Ovary (tissue), 9 donors: ENCODE data around the gene KCNK7. TPM values are rescaled to one million over a fixed set of nuclear protein-coding genes. Genes with fewer than 3 reads are reported as not detected.

Source experiments
- DNase-seq, 5 donors: peaks; one replicate each; pipeline ENCODE4 v3.0.0-alpha.2; 2019 to 2020
- H3K27ac ChIP-seq, 2 donors: fragments of 200-600 bp; one replicate each; pipeline versions ENCODE4 v1.5.1 to v1.8.0; 2019 to 2022
- H3K27me3 ChIP-seq: fragments of 200-600 bp; one replicate; pipeline ENCODE4 v1.8.0; 2022
- H3K36me3 ChIP-seq: fragments of 200-600 bp; sonication (generic); one replicate; pipeline ENCODE4 v1.5.1; 2019
- H3K4me1 ChIP-seq: one replicate; pipeline ENCODE4 v1.8.1; 2013; ENCODE audit warnings: mild to moderate bottlenecking, moderate library complexity; ENCODE audit not compliant: insufficient read depth
- H3K4me3 ChIP-seq: fragments of 200-600 bp; sonication (generic); one replicate; pipeline ENCODE4 v1.5.1; 2017
- H3K9me3 ChIP-seq, 2 donors: fragments of 200-600 bp in 1 of 2; sonication (generic) in 1 of 2; one replicate each; pipeline versions ENCODE4 v1.5.1 to v1.8.1; 2013 to 2019; ENCODE audit warnings: mild to moderate bottlenecking in 1 of 2, moderate library complexity in 1 of 2
- EP300 ChIP-seq: sonication (generic); formaldehyde crosslinking; IDR thresholded peaks from one replicate; pipeline ENCODE4 v1.6.1; 2017; ENCODE audit warnings: antibody characterized with exemption
- POLR2A ChIP-seq: fragments of 450-650 bp; IDR thresholded peaks from one replicate; pipeline ENCODE4 v1.6.1; 2017; ENCODE audit warnings: antibody characterized with exemption, mild to moderate bottlenecking, moderate library complexity
- WGBS, 3 donors: extraction: QIAGEN DNeasy Blood & Tissue Kit in 1 of 3; methylation state at CpG; one replicate each; pipeline versions ENCODE4 v1.1.5 to v1.1.7; 2013 to 2017; 5-methylcytosine and 5-hydroxymethylcytosine counted together
- intact Hi-C, 4 donors: fragments of 100-400 bp; cut with DNase I; formaldehyde crosslinking; loops; one replicate each; pipeline versions ENCODE4 v1.11.0 to v1.15.1; 2022 to 2023
- polyA plus RNA-seq, 2 donors: library from polyadenylated mRNA; stranded (reverse); fragments of 200-250 nt in 1 of 2; fragments of 350-450 nt in 1 of 2; fragmentation: Illumina TruSeq in 1 of 2; extraction: RNeasy Lipid Tissue Mini Kit (QIAGEN cat#74804) in 1 of 2; gene quantifications; one replicate each; pipeline ENCODE4 v1.2.3, GENCODE V29; 2013 to 2014
- total RNA-seq, 7 donors: library from RNA; depleted of rRNA in 2 of 7; stranded (reverse); fragments of >200 nt in 2 of 7; fragmentation: NEBNext Ultra II Directional in 3 of 7; extraction: Animal tissue kit (Norgen Biotek cat#: 25700) in 3 of 7; gene quantifications; one replicate each; pipeline versions ENCODE4 v1.1.0 to v1.2.4, GENCODE V29; 2016 to 2023
- TF ChIP-seq, protein P1 (sequence below), 3 donors: fragments of 450-650 bp in 2 of 3; fragments of 200-600 bp in 1 of 3; IDR thresholded peaks; one replicate each; pipeline versions ENCODE4 v1.5.1 to v1.8.0; 2016 to 2022; ENCODE audit warnings: antibody characterized with exemption in 3 of 3, mild to moderate bottlenecking in 1 of 3
- donor health status: DM: no; HTN: no; CAD: no; lungs with moderate emphysema.
- donor health status: DM: no; HTN: no; CAD: no.
- donor health status: Bipolar disorder and iron deficiency.
- donor health status: DM: yes; HTN: yes; CAD: no.
- donor health status: DM: no; HTN: no; CAD: no.
- donor health status: DM: yes; HTN: yes; CAD: no.

KCNK7 gene
- total and polyA plus RNA-seq, 9 donors, result 0.65 to 4.0 (median 1.2) TPM; not detected in 1

DNA sequence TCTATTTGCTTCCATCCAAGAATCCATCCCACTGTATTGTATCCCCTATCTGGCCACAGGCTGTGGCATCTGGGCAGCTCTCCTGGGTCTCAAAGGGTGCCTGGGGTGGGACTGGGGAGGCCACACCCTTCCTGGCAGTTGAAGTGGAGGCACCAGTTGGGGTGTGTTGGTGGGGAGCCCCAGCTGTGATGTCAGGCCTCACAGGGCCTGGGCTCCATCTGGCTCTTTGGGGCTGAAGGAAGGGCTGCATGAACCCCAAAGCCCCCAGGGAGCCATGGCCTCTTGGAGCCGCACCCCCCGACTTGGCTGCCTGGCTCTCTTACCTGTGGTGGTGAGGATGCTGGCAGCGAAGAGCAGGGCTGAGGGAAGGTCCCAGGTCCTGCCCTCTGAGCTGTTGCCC lies 469 bp downstream of the KCNK7 start:
- no peak overlapping the region for H3K4me3 ChIP-seq
- no peak for TF ChIP-seq POLR2A
- TF ChIP-seq, protein P1, sequence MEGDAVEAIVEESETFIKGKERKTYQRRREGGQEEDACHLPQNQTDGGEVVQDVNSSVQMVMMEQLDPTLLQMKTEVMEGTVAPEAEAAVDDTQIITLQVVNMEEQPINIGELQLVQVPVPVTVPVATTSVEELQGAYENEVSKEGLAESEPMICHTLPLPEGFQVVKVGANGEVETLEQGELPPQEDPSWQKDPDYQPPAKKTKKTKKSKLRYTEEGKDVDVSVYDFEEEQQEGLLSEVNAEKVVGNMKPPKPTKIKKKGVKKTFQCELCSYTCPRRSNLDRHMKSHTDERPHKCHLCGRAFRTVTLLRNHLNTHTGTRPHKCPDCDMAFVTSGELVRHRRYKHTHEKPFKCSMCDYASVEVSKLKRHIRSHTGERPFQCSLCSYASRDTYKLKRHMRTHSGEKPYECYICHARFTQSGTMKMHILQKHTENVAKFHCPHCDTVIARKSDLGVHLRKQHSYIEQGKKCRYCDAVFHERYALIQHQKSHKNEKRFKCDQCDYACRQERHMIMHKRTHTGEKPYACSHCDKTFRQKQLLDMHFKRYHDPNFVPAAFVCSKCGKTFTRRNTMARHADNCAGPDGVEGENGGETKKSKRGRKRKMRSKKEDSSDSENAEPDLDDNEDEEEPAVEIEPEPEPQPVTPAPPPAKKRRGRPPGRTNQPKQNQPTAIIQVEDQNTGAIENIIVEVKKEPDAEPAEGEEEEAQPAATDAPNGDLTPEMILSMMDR (IDR thresholded peaks at IDR 0.05), result no peak
- TF ChIP-seq EP300, result no peak
- H3K27ac ChIP-seq, result no peak overlapping the region
- intact Hi-C loops, result no loop called here
- no peaks in the 10 kb centered on the region for H3K36me3 ChIP-seq
- no peaks in the 10 kb centered on the region for H3K9me3 ChIP-seq
- no peaks in the 10 kb centered on the region for H3K27me3 ChIP-seq
- WGBS, 3 donors, result 65 to 72% (median 72%) methylated on average over 3 of the region's 3 CpGs
- H3K4me1 ChIP-seq, result no peaks in the 10 kb centered on the region
- DNase-seq, result no peak

DNA sequence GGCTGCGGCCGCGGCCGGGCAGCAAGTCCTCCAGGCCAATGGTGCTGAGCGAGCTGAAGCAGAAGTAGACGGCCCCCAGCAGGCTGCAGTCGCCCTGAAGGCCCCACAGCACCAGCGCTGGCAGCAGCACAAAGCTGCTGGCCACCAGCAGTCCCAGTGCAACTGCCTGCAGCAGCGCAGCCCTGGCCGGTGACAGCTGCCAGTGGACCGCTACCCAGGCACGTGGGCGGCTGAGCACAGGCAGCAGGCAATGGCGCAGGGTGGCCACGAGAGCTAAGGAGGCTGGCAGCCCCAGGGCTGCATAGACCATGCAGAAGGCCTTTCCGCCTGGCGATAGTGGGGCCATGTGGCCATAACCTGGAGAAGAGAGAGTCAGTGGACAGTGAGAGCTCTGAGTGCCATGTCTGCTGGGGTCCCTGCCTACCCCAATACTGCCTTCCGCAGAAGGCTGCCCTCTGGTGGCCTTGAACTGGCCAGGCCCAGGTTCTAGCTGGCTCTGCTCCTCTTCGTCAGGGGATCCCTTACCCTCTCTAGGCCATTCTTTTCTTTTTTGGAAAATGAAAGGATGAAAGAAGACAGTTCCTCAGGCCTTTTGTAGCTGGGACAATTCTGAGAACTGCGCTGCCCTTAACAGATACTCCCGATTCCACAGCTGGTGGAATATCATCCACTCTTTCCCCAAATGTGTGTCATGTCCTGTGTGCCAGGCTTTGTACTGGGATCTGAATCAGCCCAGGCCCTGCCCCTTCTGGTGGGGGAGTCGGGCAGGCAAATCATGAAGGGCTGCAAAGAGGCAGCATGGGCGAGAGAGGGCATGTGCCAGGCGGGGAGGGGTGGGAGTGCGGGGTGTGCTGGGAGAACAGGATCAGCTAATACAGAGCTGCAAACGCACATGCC lies 1.8 kb downstream of the KCNK7 start:
- intact Hi-C loops, result no loop called here
- Histone ChIP-seq H3K27ac (no peak overlapping the region), H3K27me3 (no peaks in the 10 kb centered on the region), H3K4me1 (no peaks in the 10 kb centered on the region), H3K4me3 (no peak overlapping the region), H3K9me3 (no peaks in the 10 kb centered on the region), H3K36me3 (no peaks in the 10 kb centered on the region)
- DNase-seq, result peak in 1 of 5 donors; percentile 46
- 76 to 84% (median 82%) methylated on average over 19 to 26 of the region's 26 CpGs for WGBS, 3 donors
- no peak for TF ChIP-seq POLR2A
- TF ChIP-seq, protein P1 (IDR thresholded peaks at IDR 0.05), result peak in 2 of 3 donors; percentile 12 to 39

DNA sequence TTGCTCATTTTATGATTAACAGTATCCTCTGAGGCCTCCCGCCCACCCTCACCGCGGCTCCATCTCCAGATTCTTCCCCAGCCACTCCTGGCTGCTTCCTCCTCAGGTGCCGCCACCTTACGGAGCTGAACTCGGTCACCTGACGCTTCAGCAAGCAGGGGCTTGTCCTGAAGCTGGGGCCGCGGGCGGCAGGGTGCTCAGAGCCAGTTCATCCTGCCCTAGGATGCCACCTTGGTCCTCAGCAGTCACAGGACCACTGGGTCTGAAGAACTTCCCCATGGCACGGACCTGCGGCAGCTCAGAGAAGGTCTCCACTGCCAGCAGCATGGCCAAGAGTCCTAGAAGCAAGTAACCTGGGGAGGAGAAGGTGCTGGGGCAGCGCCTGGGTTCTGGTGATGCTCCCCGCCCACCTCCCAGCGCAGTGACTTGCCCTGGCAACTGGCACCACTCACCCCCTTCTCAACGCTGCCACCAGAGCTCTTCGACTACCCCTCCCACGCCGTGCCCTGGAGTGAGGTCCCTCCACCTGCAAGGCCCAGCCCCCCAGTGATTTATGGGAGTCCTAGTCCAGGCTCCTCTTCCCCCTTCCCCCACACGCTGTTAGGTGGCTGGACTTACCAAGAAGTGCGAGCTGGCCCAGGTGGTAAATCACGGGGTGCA lies 2.6 kb downstream of the KCNK7 start:
- TF ChIP-seq, protein P1 (IDR thresholded peaks at IDR 0.05), result no peak
- TF ChIP-seq POLR2A (no peak), EP300 (no peak)
- no peak overlapping the region for H3K4me3 ChIP-seq
- intact Hi-C loops, result no loop called here

DNA sequence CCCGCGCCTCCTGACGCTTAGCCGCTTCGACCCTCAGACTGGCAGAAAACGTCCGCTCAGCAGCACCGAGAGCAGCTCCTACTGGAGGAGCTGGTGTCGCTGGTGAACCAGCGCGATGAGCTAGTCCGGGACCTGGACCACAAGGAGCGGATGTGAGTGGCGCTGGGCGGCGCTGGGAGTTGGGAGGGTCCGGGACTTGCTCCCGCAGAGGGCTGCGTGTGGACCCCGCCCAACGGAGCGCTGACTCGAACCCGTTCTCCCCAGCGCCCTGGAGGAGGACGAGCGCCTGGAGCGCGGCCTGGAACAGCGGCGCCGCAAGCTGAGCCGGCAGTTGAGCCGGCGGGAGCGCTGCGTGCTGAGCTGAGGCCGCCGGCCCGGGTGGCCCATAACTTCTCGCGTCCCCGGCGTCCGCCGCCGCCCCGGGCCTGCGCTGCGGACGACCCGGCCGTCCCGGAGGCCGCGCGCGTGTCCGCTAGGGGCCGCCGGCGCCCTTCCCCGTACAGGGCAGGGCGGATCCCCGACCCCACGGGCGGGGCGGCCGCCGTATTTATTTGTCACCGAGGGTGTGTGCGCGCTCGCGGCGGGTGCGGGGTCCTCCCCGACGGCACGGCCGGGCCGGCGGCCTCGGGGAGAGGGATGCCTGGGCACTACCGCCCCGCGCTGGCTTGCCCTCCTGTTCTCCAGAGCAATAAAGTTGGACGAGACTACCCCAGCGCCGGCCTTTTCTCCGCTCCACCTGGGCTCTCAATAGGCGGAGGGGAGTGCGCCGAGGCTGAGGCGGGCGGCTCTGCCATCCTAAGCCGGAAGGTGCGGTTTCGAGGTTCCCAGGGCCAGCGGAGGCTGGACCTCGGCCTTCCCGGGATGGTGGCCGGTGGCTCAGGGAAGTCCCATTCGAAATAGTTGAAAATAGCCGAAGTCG lies 3.4 kb downstream of the KCNK7 start:
- TF ChIP-seq, protein P1 (IDR thresholded peaks at IDR 0.05), result no peak
- TF ChIP-seq EP300 (no peak), POLR2A (no peak)
- Histone ChIP-seq H3K27ac (no peak overlapping the region), H3K36me3 (no peaks in the 10 kb centered on the region), H3K27me3 (no peaks in the 10 kb centered on the region), H3K9me3 (no peaks in the 10 kb centered on the region), H3K4me3 (no peak overlapping the region), H3K4me1 (no peaks in the 10 kb centered on the region)
- intact Hi-C loops, result no loop called here
- peak in 1 of 5 donors; percentile 42 for DNase-seq
- 72 to 82% (median 81%) methylated on average over 87 to 106 of the region's 106 CpGs for WGBS, 3 donors

More for the DNA sequence above, 2.6 kb downstream of the KCNK7 start:
- Histone ChIP-seq H3K36me3 (no peaks in the 10 kb centered on the region), H3K27me3 (no peaks in the 10 kb centered on the region), H3K27ac (no peak overlapping the region), H3K9me3 (no peaks in the 10 kb centered on the region), H3K4me1 (no peaks in the 10 kb centered on the region)
- 83 to 86% (median 84%) methylated on average over 22 of the region's 22 CpGs for WGBS, 3 donors
- DNase-seq, result no peak
